Stimulated activated naive CD8-positive, alpha-beta T cell treated with anti-CD3 and anti-CD28 coated beads, Interleukin-15, Interleukin-2, amounts not matched to agents 100 U/mL and 50 U/mL, for 24 hours (primary cell): ENCODE results near the gene AQP2.
A peak's percentile ranks its signal among the peaks of the same experiment; 100 is the strongest.
"Not testable (repeated sequence)": the region's sequence is repeated elsewhere in the genome, so short reads cannot be mapped to it uniquely, and the experiment has no call there.

ENCODE experiments used
- ATAC-seq: fragments of 150-1000 bp; cut with Tn5 transposase; one replicate; pipeline ENCODE4 v1.10.0; 2021
- DNase-seq: peaks from one replicate; pipeline ENCODE4 v3.0.0; 2021

Gene AQP2

GRCh38 chr12:49969651-49970429, 19.3 kb downstream of the AQP2 start:
- DNase-seq (no peak), ATAC-seq (no peak)

- ATAC-seq: no peak
- no peak for DNase-seq
Measured at GRCh38 chr12:49970658-49971057, 20.1 kb downstream of the AQP2 start.

- no peak for ATAC-seq
Measured at GRCh38 chr12:49971141-49971540, 20.6 kb downstream of the AQP2 start.

GRCh38 chr12:49972129-49972528, 21.6 kb downstream of the AQP2 start:
- ATAC-seq (no peak), DNase-seq (no peak)

More at GRCh38 chr12:49971141-49971540, 20.6 kb downstream of the AQP2 start:
- DNase-seq: no peak

GRCh38 chr12:49972641-49973360, 22.3 kb downstream of the AQP2 start, which contains the start of gene AQP6:
TSS of gene AQP6 (plus strand) at chr12:49972947. CDS start at chr12:49973174, 227 bp downstream.
- ATAC-seq: no peak
- no peak for DNase-seq

DNA sequence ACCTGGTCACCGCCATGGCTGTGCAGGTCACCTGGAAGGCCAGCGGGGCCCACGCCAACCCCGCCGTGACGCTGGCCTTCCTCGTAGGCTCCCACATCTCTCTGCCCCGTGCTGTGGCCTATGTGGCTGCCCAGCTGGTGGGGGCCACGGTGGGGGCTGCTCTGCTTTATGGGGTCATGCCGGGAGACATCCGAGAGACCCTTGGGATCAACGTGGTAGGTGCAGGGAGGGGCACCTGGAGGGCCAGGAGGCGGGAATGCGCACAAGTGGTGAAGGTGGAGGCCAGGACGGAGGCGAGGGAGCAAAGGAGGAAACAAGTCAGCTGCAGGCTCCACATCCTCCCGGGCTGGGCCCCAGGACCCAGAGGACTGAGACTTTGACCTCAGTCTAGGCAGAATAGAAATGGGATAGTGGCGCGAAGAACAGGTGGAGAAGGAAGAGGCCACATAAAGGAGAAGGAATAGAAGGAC, 22.9 kb downstream of the AQP2 start:
- no peak for DNase-seq
- no peak for ATAC-seq

DNA sequence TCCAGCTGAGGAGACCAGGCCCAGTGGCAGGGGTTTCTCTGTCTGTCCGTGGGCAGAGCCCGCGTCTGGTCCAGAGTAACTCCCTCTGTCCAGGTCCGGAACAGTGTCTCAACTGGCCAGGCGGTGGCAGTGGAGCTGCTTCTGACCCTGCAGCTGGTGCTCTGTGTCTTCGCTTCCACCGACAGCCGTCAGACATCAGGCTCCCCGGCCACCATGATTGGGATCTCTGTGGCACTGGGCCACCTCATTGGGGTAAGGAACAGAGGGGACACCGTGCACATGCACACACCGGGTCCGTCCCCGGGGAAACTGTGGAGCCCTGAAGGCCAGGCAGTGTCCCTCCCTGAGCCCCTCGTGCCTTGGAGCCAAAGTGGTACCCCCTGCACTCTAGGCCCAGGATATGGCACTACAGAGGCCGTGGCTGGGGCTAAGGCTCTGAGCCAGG, 23.7 kb downstream of the AQP2 start:
- ATAC-seq: no peak
- no peak for DNase-seq

DNA sequence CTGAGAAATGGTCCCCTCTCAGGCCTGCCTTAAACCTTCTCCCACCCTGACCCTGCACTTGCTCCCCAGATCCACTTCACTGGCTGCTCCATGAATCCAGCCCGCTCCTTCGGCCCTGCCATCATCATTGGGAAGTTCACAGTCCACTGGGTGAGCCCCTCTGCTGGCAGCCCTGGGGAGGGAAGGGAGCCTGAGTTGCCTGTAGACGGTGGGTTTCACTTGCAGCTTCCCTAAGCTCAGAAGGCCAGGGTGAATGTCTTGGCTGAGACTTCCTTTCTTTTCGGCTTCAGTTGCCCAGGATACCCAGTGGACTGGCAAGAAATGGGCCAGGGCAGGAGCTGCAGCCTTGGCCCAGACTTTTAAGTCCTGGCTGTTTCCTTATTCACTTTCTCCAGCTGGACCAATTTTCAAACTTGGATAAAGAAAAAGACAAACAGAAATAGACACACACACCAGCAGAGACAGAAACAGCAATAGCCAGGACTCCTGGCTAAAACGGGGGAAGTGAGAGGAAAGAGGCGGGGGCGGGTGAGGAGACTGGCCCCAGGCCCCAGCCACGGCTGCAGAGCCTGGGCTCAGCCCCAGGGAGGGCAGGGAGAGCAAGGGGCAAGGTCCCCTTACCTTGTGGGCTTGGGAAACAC, 24.3 kb downstream of the AQP2 start:
- no peak for DNase-seq
- ATAC-seq: no peak

GRCh38 chr12:49975318-49975761, 24.8 kb downstream of the AQP2 start:
- ATAC-seq: no peak
- no peak for DNase-seq

- ATAC-seq (no peak), DNase-seq (no peak)
Measured at GRCh38 chr12:49976557-49976956, 26.0 kb downstream of the AQP2 start.

DNA sequence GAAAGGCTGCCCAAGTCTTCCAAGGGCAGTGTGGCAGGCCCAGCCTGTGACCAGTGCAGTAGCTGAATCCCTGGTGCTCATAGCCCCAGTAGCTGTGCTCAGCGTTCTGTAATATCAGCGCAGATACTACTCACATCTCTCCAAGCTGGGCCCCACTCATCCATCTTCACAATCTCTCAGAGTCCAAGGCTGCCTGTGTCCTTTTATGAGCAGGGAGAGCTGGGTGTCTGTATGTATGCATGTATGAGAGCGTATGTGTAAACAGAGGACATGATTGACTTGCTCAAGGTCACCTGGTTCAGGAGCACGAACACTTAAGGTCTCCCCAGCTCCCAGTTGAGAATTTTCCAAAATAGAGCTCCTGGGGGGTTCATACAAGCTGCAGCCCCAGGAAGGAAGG, 27.6 kb downstream of the AQP2 start:
- ATAC-seq (no peak), DNase-seq (no peak)

GRCh38 chr12:49979016-49979586, 28.6 kb downstream of the AQP2 start:
- ATAC-seq (no peak), DNase-seq (no peak)

DNA sequence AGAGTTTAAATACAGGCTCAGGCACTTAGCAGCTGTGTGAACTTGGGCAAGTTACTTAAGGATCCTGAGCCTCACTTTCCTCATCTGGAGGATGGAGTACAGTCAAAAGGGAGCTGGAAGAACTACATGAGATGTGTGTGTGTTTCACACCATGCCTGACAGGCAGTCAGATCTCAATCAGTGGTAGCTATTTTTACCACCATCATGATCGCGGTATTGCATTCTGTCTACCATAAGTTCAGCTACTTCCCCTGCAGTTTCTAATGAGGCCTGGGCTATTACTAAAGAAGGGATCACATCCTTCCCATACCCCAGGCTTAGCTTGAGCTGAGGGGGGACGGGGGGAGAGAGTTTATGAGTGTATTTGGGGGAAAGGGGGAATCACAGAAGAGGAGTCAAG, 29.3 kb downstream of the AQP2 start:
- DNase-seq (no peak), ATAC-seq (no peak)

DNA sequence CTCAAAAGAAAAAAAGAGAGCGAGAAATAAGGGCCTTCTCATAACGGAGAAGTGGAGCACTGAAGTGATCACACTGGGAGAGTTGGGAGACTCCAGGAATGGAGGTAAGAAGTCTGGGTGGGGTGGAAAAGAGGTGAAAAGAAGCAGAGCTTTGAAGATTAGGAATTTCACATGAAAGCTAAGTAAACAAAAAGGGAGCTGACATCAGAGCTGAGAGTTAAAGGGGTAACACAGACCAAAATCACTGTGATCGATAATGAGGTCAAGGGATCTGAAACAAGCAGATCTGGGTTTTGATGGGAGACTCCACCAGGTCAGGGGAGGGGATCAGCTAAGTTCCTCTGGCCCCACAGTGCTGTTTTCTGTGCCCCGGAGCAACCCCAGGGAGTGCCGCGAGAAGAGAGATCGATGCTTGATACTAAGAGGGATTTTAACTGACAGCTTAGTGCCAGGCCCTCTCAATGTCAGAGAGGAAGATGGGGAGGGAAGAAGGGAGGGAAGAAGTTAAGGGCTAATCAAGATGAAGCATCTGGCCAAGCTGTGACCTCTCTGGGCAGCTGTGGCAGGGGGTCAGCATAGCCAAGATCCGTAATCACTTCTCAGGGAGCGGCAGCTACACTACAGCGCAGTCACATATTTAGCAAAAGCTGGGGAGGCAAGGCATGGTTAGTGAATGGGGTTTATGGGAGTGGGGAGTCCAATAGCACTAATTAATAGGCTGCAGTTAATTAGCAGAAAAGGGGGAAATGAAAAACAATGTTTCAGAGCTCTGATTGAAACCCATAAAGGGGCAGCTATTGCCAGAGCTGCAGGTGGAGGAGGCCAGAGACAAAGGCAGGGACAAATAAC, 30.2 kb downstream of the AQP2 start:
- no peak for ATAC-seq
- no peak for DNase-seq

- no peak for DNase-seq
- no peak for ATAC-seq
Measured at GRCh38 chr12:49982246-49983087, 31.9 kb downstream of the AQP2 start.

GRCh38 chr12:49983892-49984291, 33.4 kb downstream of the AQP2 start:
- DNase-seq (no peak), ATAC-seq (no peak)

DNA sequence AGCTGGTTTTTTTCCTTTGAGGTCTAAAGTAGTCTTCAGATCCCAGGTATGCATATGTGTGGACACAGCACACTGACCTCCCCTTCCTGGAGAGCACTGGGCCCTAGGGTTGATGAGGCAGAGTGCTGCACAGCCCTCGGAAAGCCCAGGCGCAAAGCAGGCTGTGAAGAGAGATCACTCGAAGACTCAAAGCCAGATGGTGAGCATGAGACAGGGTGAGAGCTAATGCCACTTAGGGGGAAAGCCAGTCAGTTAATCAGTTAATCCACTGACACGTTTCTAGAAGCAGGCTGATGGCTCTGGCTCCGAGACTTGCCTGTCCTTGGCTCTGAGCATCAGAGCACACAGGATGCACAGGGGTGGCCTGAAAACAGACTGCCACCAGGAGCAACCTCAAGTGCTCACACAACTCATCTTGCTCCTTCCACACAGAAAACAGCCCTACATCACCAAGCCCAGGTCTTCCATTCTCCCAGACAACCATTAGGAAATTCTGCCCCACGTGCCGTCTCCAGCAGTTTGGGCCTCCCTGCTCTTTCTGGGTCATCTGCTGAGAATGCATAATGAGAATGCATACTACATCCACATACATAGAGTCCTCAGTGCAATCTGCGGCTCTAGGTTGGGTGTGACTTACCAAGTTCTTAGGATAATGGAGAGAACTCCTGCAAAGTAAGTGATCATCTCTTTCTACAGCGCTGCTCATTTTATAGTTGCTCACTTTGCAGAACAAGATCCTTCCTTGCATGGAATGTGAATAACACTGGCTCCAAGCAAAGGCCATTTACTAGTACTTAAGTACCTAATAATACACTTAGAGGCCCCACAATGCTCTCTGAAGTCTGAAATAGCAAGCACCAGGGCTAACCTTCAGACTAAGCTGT, 34.2 kb downstream of the AQP2 start:
- DNase-seq (no peak), ATAC-seq (no peak)

- no peak for DNase-seq
- peak; percentile 84 for ATAC-seq
Measured at GRCh38 chr12:49985981-49986380, 35.4 kb downstream of the AQP2 start.

DNA sequence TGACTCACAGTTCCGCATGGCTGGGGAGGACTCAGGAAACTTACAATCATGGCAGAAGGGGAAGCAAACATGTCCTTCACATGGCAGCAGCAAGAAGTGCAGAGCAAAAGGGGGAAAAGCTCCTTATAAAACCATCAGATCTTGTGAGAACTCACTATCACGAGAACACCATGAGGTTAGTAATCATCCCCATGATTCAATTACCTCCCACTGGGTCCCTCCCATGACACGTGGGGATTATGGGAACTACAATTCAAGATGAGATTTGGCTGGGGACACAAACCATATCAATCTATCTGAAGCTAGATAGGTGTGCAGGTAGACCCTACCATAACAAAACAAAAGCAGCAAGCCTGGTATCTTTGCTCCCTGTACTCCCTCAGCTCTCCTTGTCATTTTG, 35.9 kb downstream of the AQP2 start:
- ATAC-seq, DNase-seq: not testable (repeated sequence)
